ENCODE data around the gene HTD2.

- TF ChIP-seq ZNF510 (tag by site-specific recombination; IDR thresholded peaks at IDR 0.05; ENCODE audit: insufficient replicate concordance), result no peak
- TF ChIP-seq KLF16 (tag by site-specific recombination; IDR thresholded peaks at IDR 0.05), result no peak
- TF ChIP-seq ZNF623 (tag by site-specific recombination; IDR thresholded peaks at IDR 0.05), result no peak
- no peak for TF ChIP-seq ZBTB8A (tag by site-specific recombination; IDR thresholded peaks at IDR 0.05)
- TF ChIP-seq CTCF (tag by site-specific recombination; IDR thresholded peaks at IDR 0.05), result no peak
Measured at GRCh38 chr3:58321791-58322190, 15.5 kb downstream of the HTD2 start.

Data from HEK293 (cell line).